ENCODE measurements around the gene GABRE. TPM values are rescaled to one million over a fixed set of nuclear protein-coding genes. Genes with fewer than 3 reads are reported as not detected.

Gene GABRE
- total and polyA plus RNA-seq, 2 of the 13 experiments (the other 11 are each of a cell fraction or from before 2014, with no cell fraction given) = 12.2 to 66.2 TPM

DNA sequence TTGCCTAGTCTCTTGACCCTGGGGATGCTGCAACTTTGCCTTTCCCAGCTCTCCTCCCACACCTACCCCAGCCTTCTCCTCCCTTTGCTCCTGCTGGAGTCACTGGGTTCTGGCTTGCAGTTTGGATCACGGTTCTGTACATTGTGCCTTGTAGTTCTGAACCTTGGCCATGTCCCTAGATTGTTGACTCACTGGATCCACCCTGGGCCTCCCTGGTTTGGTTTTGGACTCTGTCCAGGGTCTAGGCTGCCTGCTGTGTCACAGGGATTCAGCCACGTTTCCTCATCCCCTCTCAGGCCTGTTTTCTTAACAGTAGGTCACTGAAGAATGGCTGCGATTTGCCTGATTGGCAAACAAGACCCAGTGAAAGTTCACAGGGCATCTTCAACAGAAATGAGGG lies 11.5 kb upstream of the GABRE start (continued):
- TF ChIP-seq, protein P1, sequence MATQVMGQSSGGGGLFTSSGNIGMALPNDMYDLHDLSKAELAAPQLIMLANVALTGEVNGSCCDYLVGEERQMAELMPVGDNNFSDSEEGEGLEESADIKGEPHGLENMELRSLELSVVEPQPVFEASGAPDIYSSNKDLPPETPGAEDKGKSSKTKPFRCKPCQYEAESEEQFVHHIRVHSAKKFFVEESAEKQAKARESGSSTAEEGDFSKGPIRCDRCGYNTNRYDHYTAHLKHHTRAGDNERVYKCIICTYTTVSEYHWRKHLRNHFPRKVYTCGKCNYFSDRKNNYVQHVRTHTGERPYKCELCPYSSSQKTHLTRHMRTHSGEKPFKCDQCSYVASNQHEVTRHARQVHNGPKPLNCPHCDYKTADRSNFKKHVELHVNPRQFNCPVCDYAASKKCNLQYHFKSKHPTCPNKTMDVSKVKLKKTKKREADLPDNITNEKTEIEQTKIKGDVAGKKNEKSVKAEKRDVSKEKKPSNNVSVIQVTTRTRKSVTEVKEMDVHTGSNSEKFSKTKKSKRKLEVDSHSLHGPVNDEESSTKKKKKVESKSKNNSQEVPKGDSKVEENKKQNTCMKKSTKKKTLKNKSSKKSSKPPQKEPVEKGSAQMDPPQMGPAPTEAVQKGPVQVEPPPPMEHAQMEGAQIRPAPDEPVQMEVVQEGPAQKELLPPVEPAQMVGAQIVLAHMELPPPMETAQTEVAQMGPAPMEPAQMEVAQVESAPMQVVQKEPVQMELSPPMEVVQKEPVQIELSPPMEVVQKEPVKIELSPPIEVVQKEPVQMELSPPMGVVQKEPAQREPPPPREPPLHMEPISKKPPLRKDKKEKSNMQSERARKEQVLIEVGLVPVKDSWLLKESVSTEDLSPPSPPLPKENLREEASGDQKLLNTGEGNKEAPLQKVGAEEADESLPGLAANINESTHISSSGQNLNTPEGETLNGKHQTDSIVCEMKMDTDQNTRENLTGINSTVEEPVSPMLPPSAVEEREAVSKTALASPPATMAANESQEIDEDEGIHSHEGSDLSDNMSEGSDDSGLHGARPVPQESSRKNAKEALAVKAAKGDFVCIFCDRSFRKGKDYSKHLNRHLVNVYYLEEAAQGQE (IDR thresholded peaks at IDR 0.05; ENCODE audit: borderline replicate concordance in 1 of 2, low read depth in 1 of 2, low read length in 2 of 2) = 0 out of 4 replicates have a peak, but pooled peaks of 1 of the 2 experiments have one; percentile 38
- no peak for TF ChIP-seq ZNF441 (CRISPR knock-in tag; IDR thresholded peaks at IDR 0.05; ENCODE audit: borderline replicate concordance)
- TF ChIP-seq, protein P2, sequence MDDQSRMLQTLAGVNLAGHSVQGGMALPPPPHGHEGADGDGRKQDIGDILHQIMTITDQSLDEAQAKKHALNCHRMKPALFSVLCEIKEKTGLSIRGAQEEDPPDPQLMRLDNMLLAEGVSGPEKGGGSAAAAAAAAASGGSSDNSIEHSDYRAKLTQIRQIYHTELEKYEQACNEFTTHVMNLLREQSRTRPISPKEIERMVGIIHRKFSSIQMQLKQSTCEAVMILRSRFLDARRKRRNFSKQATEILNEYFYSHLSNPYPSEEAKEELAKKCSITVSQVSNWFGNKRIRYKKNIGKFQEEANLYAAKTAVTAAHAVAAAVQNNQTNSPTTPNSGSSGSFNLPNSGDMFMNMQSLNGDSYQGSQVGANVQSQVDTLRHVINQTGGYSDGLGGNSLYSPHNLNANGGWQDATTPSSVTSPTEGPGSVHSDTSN (CRISPR knock-in tag; IDR thresholded peaks at IDR 0.05; ENCODE audit: borderline replicate concordance) = no peak
- no peak for TF ChIP-seq ZNF790 (CRISPR knock-in tag; IDR thresholded peaks at IDR 0.05; ENCODE audit: borderline replicate concordance)
- TF ChIP-seq HMG20B (CRISPR knock-in tag; conservative IDR thresholded peaks at IDR 0.05) = no peak
- no peak for TF ChIP-seq RNF219 (CRISPR knock-in tag; IDR thresholded peaks at IDR 0.05)
- TF ChIP-seq CBFB (CRISPR knock-in tag; IDR thresholded peaks at IDR 0.05) = no peak
- TF ChIP-seq NFRKB (IDR thresholded peaks at IDR 0.05) = no peak
- TF ChIP-seq, protein P3, sequence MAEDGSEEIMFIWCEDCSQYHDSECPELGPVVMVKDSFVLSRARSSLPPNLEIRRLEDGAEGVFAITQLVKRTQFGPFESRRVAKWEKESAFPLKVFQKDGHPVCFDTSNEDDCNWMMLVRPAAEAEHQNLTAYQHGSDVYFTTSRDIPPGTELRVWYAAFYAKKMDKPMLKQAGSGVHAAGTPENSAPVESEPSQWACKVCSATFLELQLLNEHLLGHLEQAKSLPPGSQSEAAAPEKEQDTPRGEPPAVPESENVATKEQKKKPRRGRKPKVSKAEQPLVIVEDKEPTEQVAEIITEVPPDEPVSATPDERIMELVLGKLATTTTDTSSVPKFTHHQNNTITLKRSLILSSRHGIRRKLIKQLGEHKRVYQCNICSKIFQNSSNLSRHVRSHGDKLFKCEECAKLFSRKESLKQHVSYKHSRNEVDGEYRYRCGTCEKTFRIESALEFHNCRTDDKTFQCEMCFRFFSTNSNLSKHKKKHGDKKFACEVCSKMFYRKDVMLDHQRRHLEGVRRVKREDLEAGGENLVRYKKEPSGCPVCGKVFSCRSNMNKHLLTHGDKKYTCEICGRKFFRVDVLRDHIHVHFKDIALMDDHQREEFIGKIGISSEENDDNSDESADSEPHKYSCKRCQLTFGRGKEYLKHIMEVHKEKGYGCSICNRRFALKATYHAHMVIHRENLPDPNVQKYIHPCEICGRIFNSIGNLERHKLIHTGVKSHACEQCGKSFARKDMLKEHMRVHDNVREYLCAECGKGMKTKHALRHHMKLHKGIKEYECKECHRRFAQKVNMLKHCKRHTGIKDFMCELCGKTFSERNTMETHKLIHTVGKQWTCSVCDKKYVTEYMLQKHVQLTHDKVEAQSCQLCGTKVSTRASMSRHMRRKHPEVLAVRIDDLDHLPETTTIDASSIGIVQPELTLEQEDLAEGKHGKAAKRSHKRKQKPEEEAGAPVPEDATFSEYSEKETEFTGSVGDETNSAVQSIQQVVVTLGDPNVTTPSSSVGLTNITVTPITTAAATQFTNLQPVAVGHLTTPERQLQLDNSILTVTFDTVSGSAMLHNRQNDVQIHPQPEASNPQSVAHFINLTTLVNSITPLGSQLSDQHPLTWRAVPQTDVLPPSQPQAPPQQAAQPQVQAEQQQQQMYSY (CRISPR knock-in tag; IDR thresholded peaks at IDR 0.05) = no peak
- no peak for TF ChIP-seq CEBPB (IDR thresholded peaks at IDR 0.05; ENCODE audit: borderline replicate concordance, low read depth, low read length)
- no peak for TF ChIP-seq ZNF562 (CRISPR knock-in tag; IDR thresholded peaks at IDR 0.05; ENCODE audit: borderline replicate concordance)
- TF ChIP-seq ZNF101 (CRISPR knock-in tag; IDR thresholded peaks at IDR 0.05; ENCODE audit: borderline replicate concordance, low read depth) = no peak
- TF ChIP-seq FOSL2 (CRISPR knock-in tag; IDR thresholded peaks at IDR 0.05) = peak; percentile 78
- no peak for TF ChIP-seq MAF1 (CRISPR knock-in tag; IDR thresholded peaks at IDR 0.05; ENCODE audit: borderline replicate concordance)
- no peak for TF ChIP-seq JDP2 (CRISPR knock-in tag; IDR thresholded peaks at IDR 0.05; ENCODE audit: borderline replicate concordance)
- no peak for TF ChIP-seq GPBP1L1 (CRISPR knock-in tag; IDR thresholded peaks at IDR 0.05)

Data from HepG2 (cell line).